PC-3 (cell line): ENCODE measurements around the gene BAIAP2. TPM values are rescaled to one million over a fixed set of nuclear protein-coding genes. Genes with fewer than 3 reads are reported as not detected.

ENCODE experiments used
- ATAC-seq: fragments of 200-7000 bp; cut with Tn5 transposase; 2 replicates; pipeline ENCODE4 v1.9.1; 2020; ENCODE audit warnings: mild to moderate bottlenecking, moderate library complexity
- BruUV-seq: library from RNA; stranded (reverse); fragments of 400-500 nt; replicated peaks from 2 replicates; lab custom pipeline; 2021; lab: Mats Ljungman, UMichigan
- CTCF ChIA-PET: fragments of 300-600 bp; sonication (Branson Sonifier 250); formaldehyde crosslinking; loops from one replicate; lab custom pipeline; 2022; ENCODE audit warnings: antibody characterized with exemption; lab: Charles Lee
- POLR2A ChIA-PET: fragments of 300-600 bp; sonication (Branson Sonifier 250); formaldehyde crosslinking; loops from one replicate; lab custom pipeline; 2022; ENCODE audit warnings: antibody characterized with exemption; ENCODE audit not compliant: unreplicated experiment; lab: Charles Lee
- DNase-seq: peaks from one replicate; pipeline ENCODE4 v3.0.0-alpha.2; 2015
- H2AFZ ChIP-seq: fragments of 300-600 bp; sonication (generic); 2 replicates; pipeline ENCODE4 v1.6.0; 2016; ENCODE audit warnings: antibody characterized with exemption, low read length
- H3F3A ChIP-seq: fragments of 300-600 bp; sonication (generic); one replicate; pipeline ENCODE4 v1.6.0; 2017; ENCODE audit warnings: antibody characterized with exemption, low read length, control low read depth, mild to moderate bottlenecking; ENCODE audit not compliant: unreplicated experiment
- H3K27ac ChIP-seq: fragments of 300-600 bp; sonication (generic); 2 replicates; pipeline ENCODE4 v1.5.1; 2016; ENCODE audit warnings: mild to moderate bottlenecking, low read length
- H3K27me3 ChIP-seq: fragments of 300-600 bp; sonication (generic); 2 replicates; pipeline ENCODE4 v1.6.1; 2016; ENCODE audit warnings: low read length, mixed read lengths
- H3K36me3 ChIP-seq: fragments of 300-600 bp; sonication (generic); 2 replicates; pipeline ENCODE4 v1.6.1; 2016; ENCODE audit warnings: low read depth, mixed run types, low read length, mixed read lengths
- H3K4me1 ChIP-seq: fragments of 300-600 bp; sonication (generic); 2 replicates; pipeline ENCODE4 v1.5.1; 2016; ENCODE audit warnings: low read length; ENCODE audit not compliant: insufficient read depth
- H3K4me2 ChIP-seq: fragments of 300-600 bp; sonication (generic); 2 replicates; pipeline ENCODE4 v1.6.0; 2016; ENCODE audit warnings: low read length
- H3K4me3 ChIP-seq: fragments of 300-600 bp; sonication (generic); 2 replicates; pipeline ENCODE4 v1.5.1; 2016; ENCODE audit warnings: mild to moderate bottlenecking, low read length, mixed read lengths
- H3K79me2 ChIP-seq: fragments of 300-600 bp; sonication (generic); 2 replicates; pipeline ENCODE4 v1.6.1; 2017; ENCODE audit warnings: low read length, mixed read lengths
- H3K9ac ChIP-seq: fragments of 300-600 bp; sonication (generic); 2 replicates; pipeline ENCODE4 v1.6.0; 2016; ENCODE audit warnings: mild to moderate bottlenecking, low read length
- H3K9me2 ChIP-seq: fragments of 300-600 bp; sonication (generic); replicated peaks from 2 replicates; pipeline ENCODE4 v1.6.1; 2016; ENCODE audit warnings: mixed run types, low read length, mixed read lengths
- H3K9me3 ChIP-seq: fragments of 300-600 bp; sonication (generic); 2 replicates; pipeline ENCODE4 v1.6.1; 2016; ENCODE audit warnings: low read length, mixed read lengths
- H4K20me1 ChIP-seq: fragments of 300-600 bp; sonication (generic); 2 replicates; pipeline ENCODE4 v1.6.1; 2016; ENCODE audit warnings: low read length, mixed read lengths
- CTCF ChIP-seq: fragments of 300-600 bp; sonication (generic); conservative IDR thresholded peaks from 2 replicates; pipeline ENCODE4 v1.5.1; 2017; ENCODE audit warnings: antibody characterized with exemption, low read depth, mild to moderate bottlenecking, low read length
- EZH2 ChIP-seq: fragments of 300-600 bp; sonication (generic); IDR thresholded peaks from one replicate; pipeline ENCODE4 v1.6.1; 2017; ENCODE audit warnings: antibody characterized with exemption, mild to moderate bottlenecking, low read length; ENCODE audit not compliant: unreplicated experiment
- EZH2phosphoT487 ChIP-seq: fragments of 300-600 bp; sonication (generic); IDR thresholded peaks from 2 replicates; pipeline ENCODE4 v1.6.1; 2018; ENCODE audit warnings: mild to moderate bottlenecking, antibody characterized with exemption, low read length, borderline replicate concordance
- intact Hi-C: fragments of 100-400 bp; cut with micrococcal nuclease; formaldehyde crosslinking; loops from 2 replicates; pipeline ENCODE4 v1.9.0; 2023
- total RNA-seq: library from RNA; depleted of rRNA; stranded (reverse); fragments of >200 nt; gene quantifications from 2 replicates; pipeline ENCODE4 v1.2.3, GENCODE V29; 2014

The BAIAP2 gene
- total RNA-seq, 1 experiment from 2014 or later = 56.9 TPM

GRCh38 chr17:81161972-81162371, 127.0 kb downstream of the BAIAP2 start:
- Histone ChIP-seq H2AFZ (no peak overlapping the region), H3K27me3 (peaks cover 15% of the 10 kb centered on the region), H3F3A (no peaks in the 10 kb centered on the region), H3K9me3 (no peaks in the 10 kb centered on the region), H4K20me1 (no peaks in the 10 kb centered on the region), H3K27ac (no peak overlapping the region), H3K4me1 (no peaks in the 10 kb centered on the region), H3K4me2 (no peak overlapping the region), H3K4me3 (no peak overlapping the region), H3K36me3 (no peaks in the 10 kb centered on the region), H3K9ac (no peak overlapping the region), H3K9me2 (no peaks in the 10 kb centered on the region), H3K79me2 (no peaks in the 10 kb centered on the region)
- no peak for DNase-seq
- no TSS peak for BruUV-seq
- POLR2A ChIA-PET = interaction anchor here (0.6 kb wide), 1 partner anchor 30 kb away, joined by 4 read pairs; no protein-coding TSS in a partner anchor
- no peak for ATAC-seq
- intact Hi-C loops = no loop called here
- CTCF ChIA-PET = no interaction called here
- TF ChIP-seq EZH2phosphoT487 (no peak), EZH2 (no peak), CTCF (no peak)

- H3K79me2 ChIP-seq = no peaks in the 10 kb centered on the region
- H3K36me3 ChIP-seq = no peaks in the 10 kb centered on the region
- H3K4me3 ChIP-seq = no peak overlapping the region
- H3K27me3 ChIP-seq = peaks cover 15% of the 10 kb centered on the region
- H3K4me1 ChIP-seq = no peaks in the 10 kb centered on the region
- no peak overlapping the region for H2AFZ ChIP-seq
- ChIA-PET POLR2A (interaction anchor here (0.6 kb wide), 1 partner anchor 29 kb away, joined by 4 read pairs; no protein-coding TSS in a partner anchor), CTCF (interaction anchor here (0.6 kb wide), 1 partner anchor 139 kb away, joined by 3 read pairs; no protein-coding TSS in a partner anchor)
- H3K9me3 ChIP-seq = no peaks in the 10 kb centered on the region
- no peak for ATAC-seq
- no peaks in the 10 kb centered on the region for H3K9me2 ChIP-seq
- intact Hi-C loops = no loop called here
- no peaks in the 10 kb centered on the region for H3F3A ChIP-seq
- H3K4me2 ChIP-seq = no peak overlapping the region
- no peak for DNase-seq
- H3K27ac ChIP-seq = no peak overlapping the region
- TF ChIP-seq EZH2 = no peak
- no peak for TF ChIP-seq CTCF
- no peak for TF ChIP-seq EZH2phosphoT487
- BruUV-seq = no TSS peak
- no peaks in the 10 kb centered on the region for H4K20me1 ChIP-seq
- no peak overlapping the region for H3K9ac ChIP-seq
Measured at GRCh38 chr17:81162491-81162890, 127.5 kb downstream of the BAIAP2 start.

- H3K4me1 ChIP-seq = no peaks in the 10 kb centered on the region
- intact Hi-C loops = no loop called here
- no TSS peak for BruUV-seq
- TF ChIP-seq CTCF = no peak
- no peak for TF ChIP-seq EZH2phosphoT487
- TF ChIP-seq EZH2 = no peak
- no peaks in the 10 kb centered on the region for H3K9me2 ChIP-seq
- ChIA-PET CTCF (interaction anchor here (0.6 kb wide), 1 partner anchor 140 kb away, joined by 3 read pairs; no protein-coding TSS in a partner anchor), POLR2A (no interaction called here)
- H3K79me2 ChIP-seq = no peaks in the 10 kb centered on the region
- peaks cover 15% of the 10 kb centered on the region for H3K27me3 ChIP-seq
- no peaks in the 10 kb centered on the region for H3K9me3 ChIP-seq
- ATAC-seq (no peak), DNase-seq (no peak)
- H2AFZ ChIP-seq = no peak overlapping the region
- H3K4me2 ChIP-seq = no peak overlapping the region
- no peak overlapping the region for H3K4me3 ChIP-seq
- H3K27ac ChIP-seq = no peak overlapping the region
- no peaks in the 10 kb centered on the region for H3K36me3 ChIP-seq
- H4K20me1 ChIP-seq = no peaks in the 10 kb centered on the region
- no peak overlapping the region for H3K9ac ChIP-seq
- H3F3A ChIP-seq = no peaks in the 10 kb centered on the region
Measured at GRCh38 chr17:81163051-81163695, 128.2 kb downstream of the BAIAP2 start.
